Measurements from ENCODE around the gene OPN4.

- TF ChIP-seq CTCF (IDR thresholded peaks at IDR 0.05) (no peak), POLR2AphosphoS5 (IDR thresholded peaks at IDR 0.05; ENCODE audit: low read depth, low read length) (no peak)
Measured at GRCh38 chr10:86663576-86664339, 9.4 kb downstream of the OPN4 start.
